Spleen (tissue), 7 donors: Measurements from ENCODE around the gene MSH5.

Experiments
- CTCF ChIP-seq, 11 experiments: fragments of 200-600 bp in 7 of 11; fragments of 450-650 bp in 4 of 11; sonication (generic) in 4 of 11; IDR thresholded peaks in 8 of 11; conservative IDR thresholded peaks in 3 of 11; 1 replicate in 7 of 11; 2 replicates in 4 of 11; pipeline versions ENCODE4 v1.4.0 to v1.8.0; 2016 to 2021; ENCODE audit warnings: antibody characterized with exemption in 11 of 11, inconsistent platforms in 4 of 11, mild to moderate bottlenecking in 1 of 11
- POLR2AphosphoS5 ChIP-seq, 3 donors: sonication (generic); formaldehyde crosslinking; IDR thresholded peaks; one replicate each; pipeline ENCODE4 v1.5.1; 2017; ENCODE audit warnings: antibody characterized with exemption in 3 of 3
- donor health status: DM: no; HTN: no; CAD: no; lungs with moderate emphysema.
- donor health status: DM: no; HTN: no; CAD: no.
- donor health status: DM: no; HTN: no; CAD: no.

DNA sequence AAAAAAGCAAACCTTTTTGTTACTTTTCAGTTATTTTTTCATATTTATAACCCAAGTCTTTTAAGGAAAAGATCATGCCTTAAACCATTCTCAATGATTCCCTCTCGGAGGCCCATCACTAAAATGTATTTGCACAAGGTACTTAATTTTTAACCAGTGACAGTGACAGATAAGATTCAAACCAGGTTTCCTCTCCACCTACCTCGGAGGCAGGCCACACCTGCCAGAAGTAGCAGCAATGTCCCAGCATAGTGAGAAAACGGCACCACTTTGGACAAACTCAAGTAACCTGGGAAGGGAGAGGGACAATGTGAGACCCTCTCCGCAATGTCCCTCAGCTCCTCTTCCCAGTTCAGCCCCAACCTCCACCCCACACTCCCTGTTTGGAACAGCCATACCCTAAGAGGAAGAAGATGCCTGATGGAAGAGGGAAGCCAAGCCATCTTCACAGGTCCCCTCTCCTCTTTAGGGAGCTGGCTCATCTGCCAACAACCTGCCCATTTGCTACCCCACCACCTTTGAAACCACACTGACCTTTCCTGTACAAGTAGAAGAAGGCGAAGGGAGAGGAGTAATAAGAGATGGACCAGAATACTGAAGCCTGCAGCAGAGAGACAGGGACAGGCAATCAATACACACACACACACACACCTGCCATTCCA lies 38.9 kb upstream of the MSH5 start:
- TF ChIP-seq CTCF (IDR thresholded peaks at IDR 0.05 in 8 of 11, conservative IDR thresholded peaks at IDR 0.05 in 3 of 11) = no peak
- no peak for TF ChIP-seq POLR2AphosphoS5 (IDR thresholded peaks at IDR 0.05)
